ENCODE results near the gene SORBS1.

SORBS1 gene

DNA sequence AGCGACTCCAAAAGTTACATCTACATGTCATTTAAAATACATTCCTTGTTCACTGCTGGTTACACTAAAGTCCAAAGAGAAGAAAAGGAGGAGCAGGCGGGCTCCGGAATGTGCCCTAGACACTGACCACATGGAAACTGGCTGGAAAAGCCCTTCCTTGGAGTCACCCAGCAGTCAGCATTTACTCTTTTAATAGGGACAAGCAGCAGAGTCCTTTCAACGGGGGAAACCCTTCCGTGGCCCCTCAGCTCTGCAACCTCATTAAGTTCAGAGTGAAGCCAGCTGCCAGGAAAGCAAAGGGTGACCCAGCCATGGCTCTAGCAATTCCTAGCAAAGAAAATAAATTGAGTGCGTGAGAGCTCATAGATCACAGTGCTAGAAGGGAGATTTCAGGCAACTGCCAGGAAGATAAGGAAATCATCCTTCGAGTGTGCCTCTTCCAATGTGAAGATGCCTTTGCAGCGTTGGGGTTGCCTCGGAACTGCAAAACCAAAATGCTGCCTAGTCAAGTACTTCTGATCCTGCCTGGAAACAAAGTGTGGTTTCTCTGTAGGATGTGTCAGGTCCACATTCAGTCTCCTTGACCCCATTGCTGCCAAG is 101.6 kb downstream of the SORBS1 start:
- DNase-seq (ENCODE audit: low read depth) = no peak

DNA sequence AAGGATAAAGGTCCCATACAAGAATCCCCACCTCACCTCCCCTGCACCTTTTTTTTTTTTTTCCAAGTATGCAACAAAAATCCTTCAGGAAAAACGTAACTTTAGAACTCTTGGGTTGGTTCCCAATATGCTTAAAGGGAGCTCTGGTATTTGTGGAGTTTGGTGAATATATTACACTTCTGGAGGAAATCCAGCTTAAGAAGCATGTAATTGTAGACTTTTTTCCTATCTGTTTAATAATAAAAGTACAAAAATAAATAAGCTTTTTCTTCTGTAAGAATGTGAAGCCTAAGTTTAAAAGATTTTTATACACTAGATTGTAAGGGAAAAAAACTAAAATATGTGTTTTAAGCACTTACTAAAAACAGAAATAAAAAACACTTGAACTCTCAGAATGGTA is 102.3 kb downstream of the SORBS1 start:
- no peak for DNase-seq (ENCODE audit: low read depth)

DNA sequence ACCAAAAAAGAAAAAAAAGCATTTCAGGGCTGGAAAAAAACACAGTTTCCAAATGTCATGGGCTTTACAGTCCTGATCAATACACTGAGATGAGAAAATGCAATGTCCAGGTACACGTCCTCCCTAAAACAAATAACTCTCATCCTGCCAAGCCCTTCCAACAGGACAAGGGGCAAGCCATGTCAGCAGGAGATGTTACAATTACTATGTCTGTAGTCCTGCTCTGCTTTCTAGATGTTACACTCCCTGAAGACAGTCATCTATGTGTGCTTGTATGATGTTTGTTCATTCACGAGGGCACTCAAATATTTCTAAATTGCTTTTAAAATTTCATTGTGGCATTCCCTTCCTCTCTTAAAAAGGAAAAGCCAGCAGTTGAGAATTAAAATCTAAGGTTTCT is 103.2 kb downstream of the SORBS1 start:
- no peak for DNase-seq (ENCODE audit: low read depth)

DNA sequence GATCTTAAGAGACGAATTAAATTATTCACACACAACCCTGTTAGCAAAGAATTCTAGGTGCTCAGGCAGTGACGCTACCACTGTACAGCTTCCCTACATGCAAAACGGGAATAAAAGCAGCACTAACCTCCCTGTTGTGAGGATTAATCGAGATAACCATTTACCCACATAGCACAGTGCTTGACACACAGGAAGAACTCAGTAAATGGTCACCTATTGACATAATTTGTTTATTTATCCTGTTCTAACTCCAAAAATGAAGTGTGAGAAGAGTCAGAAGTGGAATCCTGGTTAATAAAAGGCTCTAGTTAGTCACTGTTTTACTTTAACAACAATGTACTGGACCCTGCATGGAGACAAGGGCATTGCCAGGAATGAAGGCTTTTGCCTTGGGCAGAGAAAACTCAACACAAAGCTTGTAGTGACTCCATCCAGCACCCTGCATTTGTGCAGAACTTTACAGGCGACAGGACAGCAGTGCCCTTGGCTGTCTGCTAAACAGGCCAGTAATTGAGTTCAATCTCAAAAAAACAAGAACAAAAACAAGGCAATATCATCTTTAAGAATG is 103.8 kb downstream of the SORBS1 start:
- no peak for DNase-seq (ENCODE audit: low read depth)

DNA sequence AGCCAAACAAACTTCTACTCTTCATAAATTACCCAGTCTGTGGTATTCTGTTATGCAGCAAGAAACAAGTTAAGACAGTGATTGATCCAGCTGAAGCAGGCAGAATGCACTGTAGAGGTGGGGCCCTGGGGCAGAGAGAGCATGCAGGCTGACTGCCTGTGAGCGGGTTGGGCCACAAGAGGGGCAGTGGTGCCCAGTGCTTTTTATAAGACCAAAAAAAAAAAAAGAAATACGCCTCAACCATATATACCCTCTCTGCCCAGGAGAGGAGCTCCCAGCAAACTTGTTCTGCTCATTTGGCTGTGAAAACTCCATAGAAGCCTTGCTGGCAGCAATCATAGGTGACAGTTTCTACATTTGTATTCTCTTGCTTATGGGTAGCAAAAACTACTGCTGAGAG is 104.7 kb downstream of the SORBS1 start:
- DNase-seq (ENCODE audit: low read depth) = no peak

DNA sequence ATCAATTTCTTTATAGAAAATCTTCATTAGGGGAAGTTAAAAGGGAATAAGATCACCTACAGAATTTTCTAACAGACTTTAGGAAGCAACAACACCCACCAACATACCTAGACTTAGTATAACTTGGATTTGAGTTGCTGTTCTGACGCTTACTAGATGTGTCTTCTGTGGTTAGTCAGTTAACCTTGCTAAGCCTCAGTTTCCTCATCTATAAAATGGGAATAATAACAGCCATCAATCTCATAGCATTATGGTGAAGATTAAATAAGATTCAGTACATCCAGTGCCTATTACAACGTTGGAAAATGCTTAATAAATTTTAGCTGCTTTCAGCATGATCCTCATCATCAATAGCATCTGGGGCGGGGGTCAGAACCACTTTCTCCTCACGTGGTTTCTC is 106.2 kb downstream of the SORBS1 start:
- no peak for DNase-seq (ENCODE audit: low read depth)

DNA sequence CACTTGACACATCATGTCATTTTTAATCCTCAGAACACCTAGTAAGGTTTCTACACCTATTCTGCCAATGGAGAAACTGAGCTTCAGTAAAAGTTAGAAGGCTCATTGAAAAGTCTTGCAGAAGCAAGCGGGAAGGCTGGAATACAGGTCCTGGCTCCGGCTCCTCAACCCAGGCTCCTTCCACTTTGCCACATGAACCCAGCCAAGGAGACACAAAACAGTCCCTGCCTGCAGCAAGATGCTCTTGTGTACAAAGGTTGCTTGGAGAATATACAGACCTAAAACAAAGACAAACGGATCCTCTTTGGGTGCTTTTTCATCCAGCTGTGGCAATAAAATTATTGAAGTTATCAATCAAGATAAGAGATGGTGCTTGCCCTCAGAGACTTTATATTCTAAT is 106.8 kb downstream of the SORBS1 start:
- DNase-seq (ENCODE audit: low read depth) = no peak

DNA sequence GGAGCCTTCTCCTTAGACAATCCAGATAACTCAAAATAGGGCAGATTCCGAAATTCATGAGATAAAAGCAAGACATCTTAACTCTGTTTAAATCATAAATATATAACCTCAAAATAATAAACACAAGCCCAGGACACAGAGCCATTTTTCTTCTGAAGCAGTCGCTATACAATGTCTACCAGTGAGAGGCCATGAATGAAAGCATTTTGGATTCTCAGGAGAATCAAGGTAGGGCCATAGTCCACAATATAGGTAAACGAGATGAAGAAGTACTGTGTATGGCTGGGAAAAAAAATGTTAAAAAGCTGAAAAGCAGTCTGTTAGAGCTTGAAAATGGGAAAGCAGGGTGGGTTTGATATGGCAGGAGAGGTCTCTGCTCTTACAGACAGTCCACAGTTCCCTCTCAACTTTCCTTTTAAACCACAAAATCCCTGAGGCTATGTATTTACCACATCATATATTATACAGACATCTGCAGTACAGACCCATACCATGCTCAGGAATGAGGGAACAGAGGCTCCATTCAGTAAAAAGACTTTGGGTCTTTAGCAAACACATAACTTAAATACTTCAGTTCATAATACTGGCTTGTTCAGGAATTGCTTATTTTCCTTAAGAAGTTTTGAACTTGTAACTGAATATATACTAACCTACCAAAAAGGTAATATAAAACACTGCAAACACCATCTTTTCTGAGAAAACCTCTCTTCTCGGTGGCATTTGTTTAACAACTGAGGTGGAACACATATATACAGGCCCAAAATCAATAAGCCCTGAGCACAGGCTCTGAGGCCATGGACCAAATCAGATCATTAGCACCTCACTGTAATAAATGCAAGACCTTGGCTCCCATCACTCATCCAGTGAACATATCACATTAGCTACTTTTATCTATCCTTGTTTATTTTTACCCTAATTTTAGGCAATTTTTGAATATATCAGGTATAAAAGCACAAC is 109.3 kb downstream of the SORBS1 start:
- no peak for DNase-seq (ENCODE audit: low read depth)

DNA sequence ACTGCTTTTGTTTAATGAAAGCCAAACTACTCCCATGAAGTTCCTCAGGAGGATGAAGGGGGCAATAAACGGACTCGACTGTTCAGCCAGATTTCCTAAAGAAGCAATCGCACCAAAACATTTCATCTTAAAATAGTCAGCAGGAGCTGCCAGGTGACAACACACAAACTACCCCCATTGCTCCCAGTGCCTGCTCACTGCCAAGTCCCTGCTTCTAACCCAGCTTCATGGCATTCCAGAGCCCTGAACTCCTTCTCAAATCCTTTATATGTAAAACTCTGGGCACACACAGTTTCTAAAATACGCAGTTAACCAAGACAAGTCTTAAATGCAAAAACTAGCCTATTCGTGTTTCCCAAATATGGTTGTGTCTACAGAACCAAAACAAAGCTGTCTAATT is 110.0 kb downstream of the SORBS1 start:
- DNase-seq (ENCODE audit: low read depth) = no peak

DNA sequence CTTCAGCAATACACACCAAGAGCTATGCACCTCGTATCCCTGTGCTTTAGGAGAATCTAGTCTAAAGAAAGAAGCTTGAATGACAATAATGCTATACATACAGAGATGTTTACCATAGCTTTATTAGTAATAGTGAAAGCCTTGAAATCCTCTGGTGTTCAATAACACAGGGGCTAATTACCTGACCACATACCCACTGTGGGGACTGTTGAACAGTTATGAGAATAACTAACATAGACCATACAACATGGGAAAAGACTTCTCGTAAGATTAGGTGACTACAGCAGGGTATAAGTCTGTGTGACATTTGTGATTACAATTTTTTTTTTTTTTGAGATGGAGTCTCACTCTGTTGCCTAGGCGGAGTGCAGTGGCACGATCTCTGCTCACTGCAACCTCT is 111.0 kb downstream of the SORBS1 start:
- no peak for DNase-seq (ENCODE audit: low read depth)

DNA sequence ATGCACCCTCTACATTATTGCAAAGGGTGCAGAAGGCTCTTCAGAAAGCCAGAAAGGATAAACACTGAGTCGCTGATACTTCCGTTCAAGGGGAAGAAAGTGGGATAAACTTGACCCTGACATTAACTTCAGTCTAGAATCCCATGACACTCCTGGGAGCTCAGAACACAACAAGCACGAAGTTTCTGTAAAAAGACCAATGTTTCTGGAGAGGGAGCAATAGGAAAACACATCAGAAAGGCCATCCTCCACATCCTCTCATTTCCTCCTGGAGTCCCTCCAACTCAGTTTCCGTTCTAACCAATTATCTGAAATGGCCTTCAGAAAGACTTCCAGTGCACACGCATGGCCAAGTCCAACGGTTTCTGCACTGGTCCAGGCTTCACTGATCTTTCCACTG is 113.5 kb downstream of the SORBS1 start:
- no peak for DNase-seq (ENCODE audit: low read depth)

DNA sequence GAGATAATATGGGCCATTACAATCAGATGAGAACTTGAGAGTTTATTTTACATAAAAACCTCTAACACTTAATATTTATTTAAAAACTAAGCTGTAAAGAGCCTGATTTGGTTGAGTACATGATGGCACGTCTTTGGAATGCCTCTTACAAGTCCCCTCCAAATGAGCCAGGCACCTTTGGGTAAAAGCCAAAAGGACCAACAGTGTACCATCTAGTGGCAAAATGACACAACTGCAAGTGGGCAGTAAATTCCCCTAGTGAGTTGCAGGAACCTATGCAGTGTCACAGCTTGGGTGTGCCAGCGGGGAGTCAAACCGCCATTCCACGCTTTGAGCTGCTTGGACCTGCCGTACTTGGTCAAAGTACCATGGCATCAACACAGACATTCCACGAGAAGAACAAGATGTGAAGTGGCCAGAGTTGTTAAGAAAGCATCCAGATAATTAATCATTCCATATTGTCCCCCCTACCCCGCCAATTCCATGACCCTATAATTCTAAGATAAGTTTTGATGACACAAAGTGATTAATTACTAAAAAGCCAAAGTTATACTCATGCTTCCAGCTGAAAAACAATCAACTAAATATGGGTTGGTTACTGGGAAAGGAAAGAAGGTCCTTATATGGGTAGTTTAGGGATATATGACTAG is 115.2 kb downstream of the SORBS1 start:
- no peak for DNase-seq (ENCODE audit: low read depth)

DNA sequence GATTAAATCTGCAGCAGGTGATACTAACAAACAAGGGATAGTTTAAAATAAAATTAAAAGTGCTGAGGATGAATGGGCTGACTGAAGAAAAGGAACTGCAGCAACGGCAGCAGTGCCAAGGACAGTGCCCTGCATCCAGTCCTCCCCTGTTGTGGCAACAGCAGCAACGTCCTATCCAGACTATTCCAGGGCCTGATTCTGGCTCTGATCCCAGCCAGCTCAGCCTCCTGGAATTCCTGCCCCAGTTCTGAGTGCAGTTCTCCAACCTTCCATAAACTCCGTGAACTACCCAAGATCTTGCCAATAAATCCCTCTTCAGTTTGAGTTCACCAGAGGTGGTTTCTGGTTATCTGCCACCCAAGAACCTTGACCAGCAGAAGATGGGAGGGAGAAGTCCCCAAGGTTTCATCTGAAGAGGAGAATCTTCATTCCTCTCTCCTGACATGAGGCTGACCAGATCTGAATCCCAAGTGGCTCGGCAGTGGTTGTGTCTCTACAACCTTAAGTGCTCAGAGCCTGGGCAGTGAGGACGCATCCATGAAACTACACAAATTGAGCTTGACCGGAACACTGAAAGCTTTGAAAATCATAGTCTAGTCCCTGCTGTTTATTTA is 115.8 kb downstream of the SORBS1 start:
- no peak for DNase-seq (ENCODE audit: low read depth)

DNA sequence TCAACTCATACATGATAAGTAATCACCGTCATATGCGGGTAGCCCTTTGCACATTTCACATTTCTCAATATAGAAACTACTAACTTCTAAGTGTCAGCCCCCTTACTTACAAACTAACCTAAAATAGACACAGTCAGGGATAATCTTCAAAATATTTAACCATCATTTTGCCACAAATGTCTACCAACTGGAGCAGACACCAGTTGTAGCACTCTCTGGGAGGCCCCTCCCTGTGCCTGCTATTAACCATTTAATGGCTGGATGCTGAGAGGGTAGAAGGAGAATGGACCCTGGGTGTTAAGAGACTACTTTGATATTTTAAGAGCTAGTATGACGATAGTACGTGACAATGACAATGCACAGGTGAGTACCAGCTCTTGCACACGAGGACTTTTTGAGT is 116.4 kb downstream of the SORBS1 start:
- no peak for DNase-seq (ENCODE audit: low read depth)

DNA sequence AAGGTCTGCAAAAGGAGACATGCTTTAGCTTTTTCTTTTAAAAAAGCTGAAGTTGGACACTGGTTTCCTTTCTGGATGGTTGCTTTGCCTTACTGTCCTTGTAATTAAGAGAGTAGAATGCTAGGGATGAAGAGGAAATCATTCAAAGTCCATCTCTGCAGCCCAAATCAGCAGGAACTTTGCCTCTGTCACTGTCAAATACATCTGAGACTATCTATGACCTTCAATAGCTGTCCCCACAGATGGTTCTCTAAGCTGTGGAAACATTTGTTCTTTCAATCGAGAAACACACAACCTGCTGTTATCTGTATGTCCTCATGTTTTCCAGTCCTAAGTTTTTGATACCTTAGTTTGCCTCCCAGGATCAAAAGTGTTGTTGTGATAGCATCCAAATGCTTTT is 117.5 kb downstream of the SORBS1 start:
- DNase-seq (ENCODE audit: low read depth) = no peak

DNA sequence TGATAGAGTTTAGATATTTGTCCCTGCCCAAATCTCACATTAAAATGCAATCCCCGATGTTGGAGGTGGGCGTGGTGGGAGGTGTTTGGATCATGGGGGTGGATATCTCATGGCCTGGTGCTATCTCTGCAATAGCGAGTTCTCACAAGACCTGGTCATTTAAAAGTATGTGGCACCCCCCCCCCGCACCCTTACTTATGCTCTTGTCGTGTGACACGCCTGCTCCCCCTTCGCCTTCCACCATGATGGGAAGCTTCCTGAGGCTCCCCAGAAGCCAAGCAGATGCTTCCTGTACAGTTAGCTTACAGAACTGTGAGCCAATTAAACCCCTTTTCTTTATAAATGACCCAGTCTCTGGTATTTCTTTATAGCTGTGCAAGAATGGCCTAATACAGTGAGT is 118.8 kb downstream of the SORBS1 start:
- DNase-seq (ENCODE audit: low read depth) = no peak

DNA sequence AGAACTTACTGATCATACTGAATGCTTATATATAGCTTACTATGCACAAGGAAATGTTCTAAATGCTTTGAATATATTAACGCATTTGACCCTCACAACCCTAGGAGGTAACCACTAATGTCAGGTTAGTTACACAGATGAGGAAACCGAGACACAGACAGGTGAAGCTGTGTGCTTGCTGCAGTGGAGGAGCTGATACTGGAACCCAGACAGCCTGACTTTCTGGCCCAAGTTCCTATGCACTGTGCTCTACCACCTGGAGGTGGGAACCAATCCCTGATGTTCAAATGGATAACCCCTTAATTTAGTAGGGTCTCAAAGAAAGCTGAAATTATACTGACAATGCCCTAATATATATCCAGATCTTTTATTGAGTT is 119.6 kb downstream of the SORBS1 start:
- DNase-seq (ENCODE audit: low read depth) = no peak

DNA sequence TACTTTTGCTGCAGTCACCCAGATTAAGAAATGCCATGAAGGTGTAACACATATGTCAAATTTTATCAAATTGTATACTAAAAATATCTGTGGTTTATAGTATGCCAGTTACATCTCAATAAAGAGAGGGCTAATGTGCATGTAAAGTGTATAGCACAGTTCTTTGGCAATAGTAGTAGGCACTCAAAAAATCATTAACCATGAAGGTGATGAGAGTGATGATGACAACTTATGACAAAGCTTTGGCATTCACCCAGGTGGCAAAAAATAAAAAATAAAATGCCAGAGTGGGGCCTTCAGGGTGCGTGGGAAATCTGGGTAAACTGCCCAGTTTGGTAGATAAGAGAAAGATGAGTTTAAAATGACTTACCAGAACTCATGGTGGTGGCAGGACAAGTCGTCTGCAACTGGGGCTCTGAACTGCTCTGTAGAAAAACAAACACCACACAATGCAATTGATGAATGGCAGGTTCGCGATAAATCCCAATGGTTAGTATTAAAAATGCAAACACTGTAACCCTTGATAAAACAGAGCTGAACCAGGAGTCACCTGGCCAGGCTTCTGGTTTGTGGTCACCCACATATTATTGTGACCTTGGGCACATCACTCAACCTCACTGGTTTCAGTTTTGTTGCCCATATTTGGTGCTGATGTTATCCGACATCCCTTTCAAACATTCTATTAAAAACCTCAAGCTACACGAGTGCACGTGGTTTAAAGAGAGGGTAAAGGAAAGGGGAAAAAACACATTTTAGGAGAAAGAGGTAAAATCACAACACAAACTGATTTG is 120.2 kb downstream of the SORBS1 start:
- no peak for DNase-seq (ENCODE audit: low read depth)

DNA sequence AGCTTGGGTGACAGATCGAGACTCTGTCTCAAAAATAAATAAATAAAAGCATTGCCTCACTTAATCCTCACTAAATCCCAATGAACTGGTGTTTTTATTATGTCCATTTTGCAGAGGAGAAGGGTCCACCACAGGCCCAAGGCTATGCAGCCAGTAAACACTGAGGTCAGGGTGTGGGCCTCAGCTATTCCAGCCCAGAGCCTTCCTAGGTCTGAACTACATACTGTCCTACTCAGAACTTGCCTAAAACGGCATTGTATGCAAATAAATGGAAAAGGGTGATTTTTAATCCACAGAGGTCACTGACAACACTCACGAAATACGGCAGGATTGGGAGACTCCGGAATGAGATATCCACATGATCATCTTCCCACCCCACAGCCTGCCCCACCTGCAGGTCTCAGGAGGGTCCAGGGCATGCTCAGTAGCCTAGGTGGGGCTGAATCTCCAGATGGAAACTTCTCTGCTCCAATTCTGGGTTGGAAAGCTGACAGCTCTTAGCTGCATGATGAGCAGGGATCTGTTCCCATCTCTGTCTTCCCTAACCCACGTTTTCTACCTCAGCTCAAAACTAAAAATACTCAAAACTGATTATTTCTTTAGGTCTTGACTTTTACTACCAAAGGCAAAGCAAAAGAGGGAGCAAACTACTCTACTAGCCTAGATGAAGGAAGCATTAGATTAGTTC is 121.0 kb downstream of the SORBS1 start:
- DNase-seq (ENCODE audit: low read depth) = no peak

DNA sequence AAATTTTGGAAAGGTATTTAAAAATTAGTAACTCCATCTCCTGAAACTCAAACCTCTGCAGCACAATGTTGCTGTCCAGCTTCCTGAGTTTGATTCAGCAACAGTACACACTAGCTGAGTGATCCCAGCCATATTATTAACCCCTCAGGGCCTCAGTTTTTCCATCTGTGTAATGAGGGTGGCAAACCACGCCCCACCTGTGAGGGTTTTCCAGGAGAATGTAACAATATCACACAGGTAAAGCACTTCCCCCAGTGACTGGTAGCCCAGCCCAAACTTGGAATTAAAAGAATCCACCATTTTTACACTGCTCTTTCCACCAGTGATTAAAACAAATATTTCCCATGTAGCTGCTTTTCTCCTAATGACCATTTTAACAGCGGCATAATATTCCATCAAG is 122.4 kb downstream of the SORBS1 start:
- no peak for DNase-seq (ENCODE audit: low read depth)

DNA sequence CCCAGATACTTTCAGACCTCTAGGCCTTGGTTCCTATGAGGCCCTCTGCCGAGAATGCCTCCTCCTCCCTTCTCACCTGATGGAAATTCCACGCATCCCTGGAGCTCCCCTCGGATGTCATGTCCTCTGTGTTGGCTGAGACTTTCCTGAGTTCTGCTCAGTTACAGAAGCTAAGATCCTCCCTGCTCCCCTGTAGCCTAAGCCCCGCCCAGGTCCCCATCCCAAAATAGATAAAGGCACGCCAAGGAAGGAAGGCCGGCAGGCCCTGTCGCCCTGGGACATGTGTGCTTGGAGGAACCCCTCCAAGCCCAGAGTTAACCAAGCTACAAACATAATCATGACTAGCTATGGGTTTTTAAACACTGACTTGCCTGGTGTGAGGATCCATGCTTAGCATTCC is 123.5 kb downstream of the SORBS1 start:
- DNase-seq (ENCODE audit: low read depth) = no peak
